T-helper 1 cell treated with Interleukin-12 subunit alpha and Interleukin-12 subunit beta and Interleukin-4 antibody, amounts not matched to agents 30 ng/mL and 1 ng/mL, for 36 hours (primary cell): ENCODE data around the gene ERVH48-1. TPM values are rescaled to one million over a fixed set of nuclear protein-coding genes. Genes with fewer than 3 reads are reported as not detected.
"Not testable (repeated sequence)": the region's sequence is repeated elsewhere in the genome, so short reads cannot be mapped to it uniquely, and the experiment has no call there.

Source experiments
- intact Hi-C: fragments of 100-400 bp; cut with micrococcal nuclease; formaldehyde crosslinking; loops from one replicate; pipeline ENCODE4 v1.15.1; 2024
- total RNA-seq: library from RNA; stranded (reverse); gene quantifications from 2 replicates; pipeline ENCODE4 v1.2.3, GENCODE V29; 2022

ERVH48-1 gene
- 0.54 and 0.59 TPM in 2 replicates for total RNA-seq

DNA sequence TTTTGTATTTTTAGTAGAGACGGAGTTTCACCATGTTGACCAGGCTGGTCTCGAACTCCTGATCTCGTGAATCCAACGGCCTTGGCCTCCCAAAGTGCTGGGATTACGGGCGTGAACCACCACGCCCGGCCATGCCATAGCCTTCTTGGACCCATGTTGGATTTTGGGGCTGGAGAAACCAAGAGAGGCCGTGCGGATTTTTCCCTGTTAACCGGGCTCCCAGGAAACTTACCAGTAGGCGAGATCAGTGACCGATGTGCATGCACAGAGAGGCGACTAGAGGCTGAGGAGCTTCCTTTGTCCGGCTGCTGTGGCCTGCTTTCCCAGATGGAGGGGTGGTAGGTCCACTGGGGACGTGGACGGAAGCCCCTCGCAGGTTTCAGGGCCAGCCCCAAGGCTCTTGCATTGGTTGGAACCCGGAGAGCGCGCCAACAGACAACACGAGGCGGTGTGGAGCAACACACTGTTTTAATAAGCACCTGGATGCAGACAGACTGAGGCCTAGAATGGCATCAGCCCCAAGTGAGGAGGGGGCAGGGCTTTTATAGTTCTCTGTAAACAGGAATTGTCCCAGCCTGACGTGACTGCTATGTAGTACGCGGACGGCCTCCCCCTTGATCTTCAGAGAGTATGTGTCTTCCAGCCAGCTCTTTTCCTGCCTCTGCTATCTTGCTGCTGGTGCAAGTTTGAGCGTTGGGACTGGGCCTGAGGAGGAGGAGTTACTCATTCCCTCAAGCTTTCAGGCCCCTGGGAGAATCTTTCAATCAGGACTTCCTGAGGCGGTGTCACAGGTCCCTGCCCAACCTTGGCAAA, at the start of gene ERVH48-1:
ERVH48-1 (minus strand) TSS at position 517 of the 813 bp plus-strand sequence. CDS start 6,624 bp downstream, outside the sequence.
- intact Hi-C loops: no loop called here

DNA sequence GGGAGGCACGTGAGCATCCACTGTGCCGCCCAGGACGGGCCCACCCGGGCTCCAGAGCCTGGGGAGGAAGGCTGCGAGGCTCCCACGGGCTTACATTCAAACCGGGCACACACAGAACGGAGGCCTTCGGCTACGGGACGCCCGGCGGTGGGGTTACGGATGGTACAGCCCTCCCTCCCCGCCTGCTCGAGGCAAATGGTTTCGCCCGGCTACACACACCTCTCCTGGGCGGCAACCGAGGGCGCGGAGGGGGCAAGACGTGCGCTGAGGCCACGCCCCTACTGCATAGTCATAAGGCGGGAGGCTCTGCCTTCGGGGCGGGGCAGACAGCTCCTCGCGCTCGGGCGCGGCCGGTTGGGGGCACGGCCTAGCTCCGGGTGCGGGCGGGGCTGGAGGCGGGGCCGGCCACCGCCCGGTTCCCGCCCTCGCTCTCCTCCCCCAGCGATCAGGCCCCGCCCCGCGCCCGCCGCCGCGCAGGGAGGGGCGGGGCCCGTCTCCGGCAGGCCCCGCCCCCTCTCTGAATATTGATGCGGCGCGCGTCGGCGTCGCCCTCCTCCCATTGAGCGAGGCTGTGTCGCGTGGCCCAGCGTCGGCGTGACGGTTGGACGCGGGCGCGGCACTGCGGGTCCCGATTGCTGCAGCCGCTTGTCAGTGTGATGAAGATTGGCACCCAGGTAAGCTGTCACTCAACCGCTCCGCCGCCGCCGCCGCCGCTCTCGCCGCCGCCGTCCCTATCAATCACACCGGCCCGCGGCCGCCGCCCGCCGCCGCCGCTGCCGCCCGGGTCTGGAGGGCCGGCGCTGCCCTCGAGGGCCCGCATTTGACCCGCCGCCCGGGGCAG, 48.8 kb upstream of the ERVH48-1 start, which contains the start of gene PKNOX1:
PKNOX1 (plus strand) TSS at position 572 of the 841 bp plus-strand sequence. CDS start 29,820 bp downstream, outside the sequence.
- intact Hi-C loops: loop anchor here (1.0 to 10.0 kb wide), 13 partner anchors 50 to 1453 kb away; partner anchors contain the start of genes CSTB, NDUFV3, PDXK and RSPH1

GRCh38 chr21:42973309-42973990, 48.0 kb upstream of the ERVH48-1 start:
- intact Hi-C loops: loop anchor here (5.0 to 10.0 kb wide), 7 partner anchors 289 to 1454 kb away; partner anchors contain the start of genes UBASH3A and ZBTB21

DNA sequence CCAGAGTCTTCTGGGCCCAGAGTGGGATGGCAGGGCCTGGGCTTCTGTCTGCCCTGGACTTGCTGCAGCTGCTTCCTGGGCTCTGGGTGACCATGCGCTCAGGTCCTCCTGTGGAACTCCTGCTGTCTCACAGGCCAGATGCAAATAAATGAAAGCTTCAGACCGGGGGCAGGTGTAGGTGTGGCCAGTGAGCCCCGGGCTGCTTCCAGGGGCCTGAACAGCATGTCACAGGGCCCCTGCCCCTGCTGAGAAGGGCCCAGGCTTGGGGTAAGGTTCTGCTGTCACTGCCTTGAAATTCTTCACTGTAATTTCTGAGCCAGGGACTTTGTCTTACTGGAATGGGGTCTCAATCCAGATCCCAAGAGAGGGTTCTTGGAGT, 46.5 kb upstream of the ERVH48-1 start:
- intact Hi-C loops: loop anchor here (5.0 to 10.0 kb wide), 7 partner anchors 287 to 1455 kb away; partner anchors contain the start of genes UBASH3A and ZBTB21

GRCh38 chr21:42970946-42971653, 45.7 kb upstream of the ERVH48-1 start:
- intact Hi-C loops: loop anchor here (5.0 to 10.0 kb wide), 7 partner anchors 286 to 1456 kb away; partner anchors contain the start of genes UBASH3A and ZBTB21

GRCh38 chr21:42969193-42969600, 43.8 kb upstream of the ERVH48-1 start:
- intact Hi-C loops: no loop called here

- intact Hi-C loops: not testable (repeated sequence)
Measured at GRCh38 chr21:42967616-42968015, 42.2 kb upstream of the ERVH48-1 start.

GRCh38 chr21:42965211-42965560, 39.8 kb upstream of the ERVH48-1 start:
- intact Hi-C loops: no loop called here

- intact Hi-C loops: no loop called here
Measured at GRCh38 chr21:42964546-42965210, 39.2 kb upstream of the ERVH48-1 start.

GRCh38 chr21:42964086-42964485, 38.7 kb upstream of the ERVH48-1 start:
- intact Hi-C loops: no loop called here

- intact Hi-C loops: no loop called here
Measured at GRCh38 chr21:42962380-42963007, 37.1 kb upstream of the ERVH48-1 start.

DNA sequence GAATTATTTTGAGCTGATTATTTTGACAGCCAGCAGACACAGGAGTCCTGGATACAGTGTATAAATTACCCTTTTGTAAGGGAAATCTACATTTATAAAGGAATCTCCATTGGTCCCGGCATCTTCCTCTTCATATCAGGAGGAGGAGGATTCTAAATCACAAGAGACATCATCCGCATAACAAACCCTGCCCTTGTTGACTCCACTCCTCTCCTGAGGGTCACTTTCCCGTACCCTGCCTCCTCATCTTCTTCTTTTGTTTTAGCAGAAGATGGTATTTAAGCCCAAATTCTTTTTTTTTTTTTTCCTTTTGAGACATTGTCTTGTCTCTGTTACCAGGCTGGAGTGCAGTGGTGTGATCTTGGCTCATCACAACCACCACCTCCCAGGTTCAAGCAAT, 34.3 kb upstream of the ERVH48-1 start:
- intact Hi-C loops: loop anchor here (5.0 kb wide), 1 partner anchor 37 kb away; no protein-coding TSS in a partner anchor

- intact Hi-C loops: loop anchor here (5.0 kb wide), 1 partner anchor 36 kb away; no protein-coding TSS in a partner anchor
Measured at GRCh38 chr21:42958122-42958521, 32.7 kb upstream of the ERVH48-1 start.

- intact Hi-C loops: loop anchor here (1.0 to 5.0 kb wide), 2 partner anchors 26 to 35 kb away; no protein-coding TSS in a partner anchor
Measured at GRCh38 chr21:42956824-42957630, 31.6 kb upstream of the ERVH48-1 start.

GRCh38 chr21:42951193-42951592, 25.8 kb upstream of the ERVH48-1 start:
- intact Hi-C loops: not testable (repeated sequence)

DNA sequence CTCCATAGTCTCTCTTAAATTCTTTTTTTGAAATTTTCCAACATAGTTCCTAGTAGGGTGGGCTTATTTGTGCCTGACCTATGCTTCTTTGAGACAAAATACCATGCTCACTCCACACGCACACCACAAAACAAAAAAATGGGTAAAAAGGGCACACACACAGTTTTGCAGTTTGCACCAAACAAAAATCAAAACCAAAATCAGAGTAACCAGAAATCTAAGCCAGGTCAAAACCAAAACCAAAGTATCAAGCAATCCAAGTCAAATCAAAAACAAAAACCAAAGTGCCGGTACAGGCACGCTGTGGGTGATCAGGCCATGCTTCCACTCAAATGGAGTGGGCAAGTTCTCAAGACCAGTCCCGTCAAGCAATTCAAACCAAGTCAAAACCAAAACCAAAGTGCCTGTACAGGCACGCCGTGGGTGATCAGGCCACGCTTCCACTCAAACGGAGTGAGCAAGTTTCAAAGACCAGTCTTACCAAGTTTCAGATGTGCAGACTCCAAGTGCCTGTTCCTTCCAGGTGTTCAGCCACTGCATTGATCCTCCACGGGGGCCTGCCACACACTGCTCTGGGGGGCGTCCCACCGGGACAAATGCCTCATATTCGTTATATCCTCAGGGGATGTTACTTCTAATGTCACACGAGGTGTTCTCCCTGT, 23.8 kb upstream of the ERVH48-1 start:
- intact Hi-C loops: not testable (repeated sequence)

- intact Hi-C loops: no loop called here
Measured at GRCh38 chr21:42942244-42942643, 16.8 kb upstream of the ERVH48-1 start.

- intact Hi-C loops: no loop called here
Measured at GRCh38 chr21:42941696-42942085, 16.3 kb upstream of the ERVH48-1 start.
